Stomach (tissue), 9 donors: Measurements from ENCODE around the gene FASTKD3. TPM values are rescaled to one million over a fixed set of nuclear protein-coding genes. Genes with fewer than 3 reads are reported as not detected.

Source experiments
- DNase-seq, 2 donors: peaks; one replicate each; pipeline versions ENCODE4 v3.0.0 to v3.0.0-alpha.2; 2013 to 2019
- H3K27ac ChIP-seq, 5 donors: fragments of 200-600 bp in 4 of 5; sonication (generic) in 4 of 5; one replicate each; pipeline ENCODE4 v1.5.1; 2013 to 2019; ENCODE audit warnings: mild to moderate bottlenecking in 1 of 5, moderate library complexity in 1 of 5
- H3K27me3 ChIP-seq, 3 donors: fragments of 200-600 bp; sonication (generic); one replicate each; pipeline ENCODE4 v1.5.1; 2017 to 2019; ENCODE audit warnings: mixed run types in 1 of 3
- H3K36me3 ChIP-seq, 4 donors: fragments of 200-600 bp; sonication (generic); 1 replicate in 3 of 4; 2 replicates in 1 of 4; pipeline ENCODE4 v1.5.1; 2016 to 2019
- H3K4me1 ChIP-seq, 4 donors: fragments of 200-600 bp; sonication (generic); one replicate each; pipeline ENCODE4 v1.5.1; 2016 to 2019
- H3K4me3 ChIP-seq, 4 donors: fragments of 200-600 bp; sonication (generic) in 3 of 4; one replicate each; pipeline ENCODE4 v1.5.1; 2016 to 2019; ENCODE audit warnings: mild to moderate bottlenecking in 1 of 4
- H3K9me3 ChIP-seq, 4 donors: fragments of 200-600 bp; sonication (generic); one replicate each; pipeline ENCODE4 v1.5.1; 2016 to 2019
- CTCF ChIP-seq, 7 experiments: fragments of 450-650 bp in 4 of 7; fragments of 200-600 bp in 3 of 7; sonication (generic) in 3 of 7; IDR thresholded peaks; one replicate each; pipeline ENCODE4 v1.5.1; 2016 to 2019; ENCODE audit warnings: antibody characterized with exemption in 7 of 7, control low read depth in 2 of 7, mild to moderate bottlenecking in 1 of 7
- EP300 ChIP-seq: sonication (generic); formaldehyde crosslinking; IDR thresholded peaks from one replicate; pipeline ENCODE4 v1.6.1; 2017; ENCODE audit warnings: antibody characterized with exemption
- POLR2A ChIP-seq, 4 donors: fragments of 450-650 bp; IDR thresholded peaks; one replicate each; pipeline ENCODE4 v1.6.1; 2016; ENCODE audit warnings: antibody characterized with exemption in 4 of 4, control low read depth in 2 of 4, mild to moderate bottlenecking in 1 of 4, moderate library complexity in 1 of 4
- POLR2AphosphoS5 ChIP-seq, 3 donors: sonication (generic); formaldehyde crosslinking; IDR thresholded peaks; one replicate each; pipeline ENCODE4 v1.6.1; 2016; ENCODE audit warnings: antibody characterized with exemption in 3 of 3
- WGBS, 5 donors: extraction: QIAGEN DNeasy Blood & Tissue Kit in 3 of 5; methylation state at CpG; one replicate each; pipeline versions ENCODE4 v1.1.5 to v1.1.7; 2013 to 2018; 5-methylcytosine and 5-hydroxymethylcytosine counted together
- intact Hi-C: fragments of 100-400 bp; cut with DNase I; formaldehyde crosslinking; loops from one replicate; pipeline ENCODE4 v1.15.1; 2023; ENCODE audit warnings: low total_unique reads
- polyA plus RNA-seq, 3 donors: library from polyadenylated mRNA; stranded (reverse); fragments of 200-250 nt; gene quantifications; one replicate each; pipeline ENCODE4 v1.2.3, GENCODE V29; 2013
- total RNA-seq, 5 donors: library from RNA; depleted of rRNA; stranded (reverse); fragments of >200 nt; gene quantifications; one replicate each; pipeline versions ENCODE4 v1.1.0 to v1.2.3, GENCODE V29; 2014 to 2016
- donor health status: healthy with polysubstance abuse.
- donor health status: Bipolar disorder and iron deficiency.
- donor health status: healthy.

The FASTKD3 gene
- total and polyA plus RNA-seq, 8 donors = 0.58 to 13.0 (median 9.9) TPM; not detected in 1

- Histone ChIP-seq H3K27me3 (no peaks in the 10 kb centered on the region), H3K27ac (peak overlapping the region in 1 of 5 donors; percentile 22), H3K4me1 (peaks cover 12 to 32% (median 22%) of the 10 kb centered on the region in 4 donors), H3K9me3 (no peaks in the 10 kb centered on the region), H3K36me3 (peaks cover 30 to 91% (median 77%) of the 10 kb centered on the region in 4 donors), H3K4me3 (no peak overlapping the region)
- DNase-seq = no peak
- no peak for TF ChIP-seq EP300
- TF ChIP-seq POLR2AphosphoS5 (IDR thresholded peaks at IDR 0.05) = no peak
- no peak for TF ChIP-seq POLR2A (IDR thresholded peaks at IDR 0.05)
- TF ChIP-seq CTCF (IDR thresholded peaks at IDR 0.05) = no peak
- intact Hi-C loops = no loop called here
- WGBS, 5 donors = 68 to 76% (median 69%) methylated on average over 9 of the region's 9 CpGs
Observed at GRCh38 chr5:7877851-7878250, 9.0 kb upstream of the FASTKD3 start.

GRCh38 chr5:7876867-7877266, 8.0 kb upstream of the FASTKD3 start:
- Histone ChIP-seq H3K36me3 (peaks cover 27 to 83% (median 67%) of the 10 kb centered on the region in 4 donors), H3K27ac (no peak overlapping the region), H3K4me1 (peaks cover 12 to 40% (median 24%) of the 10 kb centered on the region in 4 donors), H3K9me3 (no peaks in the 10 kb centered on the region), H3K27me3 (no peaks in the 10 kb centered on the region), H3K4me3 (no peak overlapping the region)
- WGBS, 5 donors = 78 to 88% (median 83%) methylated on average over 3 of the region's 3 CpGs
- intact Hi-C loops = no loop called here
- no peak for DNase-seq
- no peak for TF ChIP-seq POLR2A (IDR thresholded peaks at IDR 0.05)
- TF ChIP-seq EP300 = no peak
- no peak for TF ChIP-seq POLR2AphosphoS5 (IDR thresholded peaks at IDR 0.05)

GRCh38 chr5:7875151-7875550, 6.3 kb upstream of the FASTKD3 start:
- Histone ChIP-seq H3K27ac (no peak overlapping the region), H3K4me3 (no peak overlapping the region), H3K4me1 (peaks cover 19 to 57% (median 37%) of the 10 kb centered on the region in 4 donors), H3K36me3 (peaks cover 27 to 66% (median 50%) of the 10 kb centered on the region in 4 donors), H3K9me3 (no peaks in the 10 kb centered on the region), H3K27me3 (no peaks in the 10 kb centered on the region)
- no peak for DNase-seq
- intact Hi-C loops = no loop called here
- WGBS, 5 donors = 92 to 99% (median 95%) methylated on average over 4 of the region's 4 CpGs
- TF ChIP-seq POLR2A (IDR thresholded peaks at IDR 0.05) = no peak
- TF ChIP-seq EP300 = no peak
- no peak for TF ChIP-seq CTCF (IDR thresholded peaks at IDR 0.05)
- no peak for TF ChIP-seq POLR2AphosphoS5 (IDR thresholded peaks at IDR 0.05)

GRCh38 chr5:7874639-7875038, 5.8 kb upstream of the FASTKD3 start:
- no peak for DNase-seq
- TF ChIP-seq POLR2AphosphoS5 (IDR thresholded peaks at IDR 0.05) (no peak), POLR2A (IDR thresholded peaks at IDR 0.05) (no peak), EP300 (no peak), CTCF (IDR thresholded peaks at IDR 0.05) (no peak)
- Histone ChIP-seq H3K9me3 (no peaks in the 10 kb centered on the region), H3K4me1 (peaks cover 23 to 60% (median 38%) of the 10 kb centered on the region in 4 donors), H3K27ac (no peak overlapping the region), H3K4me3 (no peak overlapping the region), H3K36me3 (peaks cover 27 to 61% (median 45%) of the 10 kb centered on the region in 4 donors), H3K27me3 (no peaks in the 10 kb centered on the region)
- intact Hi-C loops = no loop called here
- WGBS, 5 donors = 93 to 98% (median 93%) methylated on average over 2 of the region's 2 CpGs

GRCh38 chr5:7873216-7873615, 4.4 kb upstream of the FASTKD3 start:
- TF ChIP-seq CTCF (IDR thresholded peaks at IDR 0.05) = no peak
- no peak for TF ChIP-seq EP300
- no peak for TF ChIP-seq POLR2AphosphoS5 (IDR thresholded peaks at IDR 0.05)
- TF ChIP-seq POLR2A (IDR thresholded peaks at IDR 0.05) = no peak
- Histone ChIP-seq H3K27me3 (no peaks in the 10 kb centered on the region), H3K4me1 (peaks cover 15 to 52% (median 29%) of the 10 kb centered on the region in 4 donors), H3K9me3 (no peaks in the 10 kb centered on the region), H3K36me3 (peaks cover 25 to 47% (median 35%) of the 10 kb centered on the region in 4 donors), H3K4me3 (no peak overlapping the region), H3K27ac (no peak overlapping the region)
- 70 to 84% (median 79%) methylated on average over 9 of the region's 9 CpGs for WGBS, 5 donors
- DNase-seq = no peak
- intact Hi-C loops = no loop called here
